ENCODE measurements around the gene AKR1E2.

Gene AKR1E2

GRCh38 chr10:4803822-4804221 is 22.2 kb upstream of the AKR1E2 start:
- DNase-seq, result no peak
- no peak for TF ChIP-seq POLR2A (IDR thresholded peaks at IDR 0.05; ENCODE audit: low read length)
- TF ChIP-seq GATA1 (IDR thresholded peaks at IDR 0.05; ENCODE audit: low read depth, low read length), result no peak

GRCh38 chr10:4804465-4804864 is 21.5 kb upstream of the AKR1E2 start:
- DNase-seq, result no peak

GRCh38 chr10:4806534-4806933 is 19.5 kb upstream of the AKR1E2 start:
- DNase-seq, result no peak
- no peak for TF ChIP-seq POLR2A (IDR thresholded peaks at IDR 0.05; ENCODE audit: low read length)
- TF ChIP-seq GATA1 (IDR thresholded peaks at IDR 0.05; ENCODE audit: low read depth, low read length), result no peak

More at GRCh38 chr10:4804465-4804864, 21.5 kb upstream of the AKR1E2 start:
- TF ChIP-seq POLR2A (IDR thresholded peaks at IDR 0.05; ENCODE audit: low read length) (no peak), GATA1 (IDR thresholded peaks at IDR 0.05; ENCODE audit: low read depth, low read length) (no peak)

- TF ChIP-seq GATA1 (IDR thresholded peaks at IDR 0.05; ENCODE audit: low read depth, low read length), result no peak
- TF ChIP-seq POLR2A (IDR thresholded peaks at IDR 0.05; ENCODE audit: low read length), result no peak
- no peak for DNase-seq
These were observed 18.1 kb upstream of the AKR1E2 start for GRCh38 chr10:4807761-4808507.

- no peak for DNase-seq
- TF ChIP-seq POLR2A (IDR thresholded peaks at IDR 0.05; ENCODE audit: low read length), result no peak
- no peak for TF ChIP-seq GATA1 (IDR thresholded peaks at IDR 0.05; ENCODE audit: low read depth, low read length)
These were observed 16.9 kb upstream of the AKR1E2 start for GRCh38 chr10:4809156-4809555.

GRCh38 chr10:4810092-4810491 is 15.9 kb upstream of the AKR1E2 start:
- TF ChIP-seq GATA1 (IDR thresholded peaks at IDR 0.05; ENCODE audit: low read depth, low read length), result no peak
- no peak for TF ChIP-seq POLR2A (IDR thresholded peaks at IDR 0.05; ENCODE audit: low read length)
- no peak for DNase-seq

- TF ChIP-seq GATA1 (IDR thresholded peaks at IDR 0.05; ENCODE audit: low read depth, low read length), result no peak
- TF ChIP-seq POLR2A (IDR thresholded peaks at IDR 0.05; ENCODE audit: low read length), result no peak
- DNase-seq, result no peak
These were observed 14.0 kb upstream of the AKR1E2 start for GRCh38 chr10:4812046-4812445.

GRCh38 chr10:4813023-4813422 is 13.0 kb upstream of the AKR1E2 start:
- DNase-seq, result peak in 1 of 2 experiments; percentile 29
- TF ChIP-seq POLR2A (IDR thresholded peaks at IDR 0.05; ENCODE audit: low read length), result no peak
- TF ChIP-seq GATA1 (IDR thresholded peaks at IDR 0.05; ENCODE audit: low read depth, low read length), result no peak

- TF ChIP-seq GATA1 (IDR thresholded peaks at IDR 0.05; ENCODE audit: low read depth, low read length) (no peak), POLR2A (IDR thresholded peaks at IDR 0.05; ENCODE audit: low read length) (no peak)
- DNase-seq, result no peak
These were observed 12.5 kb upstream of the AKR1E2 start for GRCh38 chr10:4813496-4813895.

- DNase-seq, result peak; percentile 54 to 55
These were observed 10.3 kb upstream of the AKR1E2 start for GRCh38 chr10:4815646-4816180.

GRCh38 chr10:4816966-4817365 is 9.0 kb upstream of the AKR1E2 start:
- no peak for DNase-seq
- no peak for TF ChIP-seq GATA1 (IDR thresholded peaks at IDR 0.05; ENCODE audit: low read depth, low read length)

- TF ChIP-seq POLR2A (IDR thresholded peaks at IDR 0.05; ENCODE audit: low read length), result no peak
- no peak for DNase-seq
These were observed 6.9 kb upstream of the AKR1E2 start for GRCh38 chr10:4819067-4819466.

GRCh38 chr10:4819707-4820106 is 6.3 kb upstream of the AKR1E2 start:
- TF ChIP-seq POLR2A (IDR thresholded peaks at IDR 0.05; ENCODE audit: low read length), result no peak
- TF ChIP-seq GATA1 (IDR thresholded peaks at IDR 0.05; ENCODE audit: low read depth, low read length), result no peak
- peak; percentile 17 to 46 for DNase-seq

- no peak for TF ChIP-seq POLR2A (IDR thresholded peaks at IDR 0.05; ENCODE audit: low read length)
- no peak for TF ChIP-seq GATA1 (IDR thresholded peaks at IDR 0.05; ENCODE audit: low read depth, low read length)
- no peak for DNase-seq
These were observed 5.1 kb upstream of the AKR1E2 start for GRCh38 chr10:4820804-4821401.

- TF ChIP-seq POLR2A (IDR thresholded peaks at IDR 0.05; ENCODE audit: low read length) (no peak), GATA1 (IDR thresholded peaks at IDR 0.05; ENCODE audit: low read depth, low read length) (no peak)
- no peak for DNase-seq
These were observed 3.8 kb upstream of the AKR1E2 start for GRCh38 chr10:4822208-4822607.

All from erythroblast (primary cell).